Testis (tissue), 3 donors: ENCODE measurements around the gene AMPD3. TPM values are rescaled to one million over a fixed set of nuclear protein-coding genes. Genes with fewer than 3 reads are reported as not detected.

Experiments used
- DNase-seq: peaks from one replicate; pipeline ENCODE4 v3.0.0-alpha.2; 2019
- H3K27ac ChIP-seq, 2 donors: fragments of 200-600 bp; sonication (generic); one replicate each; pipeline ENCODE4 v1.5.1; 2019
- H3K27me3 ChIP-seq: fragments of 200-600 bp; sonication (generic); one replicate; pipeline ENCODE4 v1.5.1; 2019
- H3K36me3 ChIP-seq: fragments of 200-600 bp; sonication (generic); one replicate; pipeline ENCODE4 v1.5.1; 2017; ENCODE audit warnings: low read depth; ENCODE audit errors: missing control alignments
- H3K4me1 ChIP-seq: fragments of 200-600 bp; sonication (generic); one replicate; pipeline ENCODE4 v1.5.1; 2019
- H3K4me3 ChIP-seq, 2 donors: fragments of 200-600 bp; sonication (generic); one replicate each; pipeline ENCODE4 v1.5.1; 2017 to 2019
- H3K9me3 ChIP-seq: fragments of 200-600 bp; sonication (generic); one replicate; pipeline ENCODE4 v1.5.1; 2017
- POLR2A ChIP-seq: fragments of 450-650 bp; IDR thresholded peaks from one replicate; pipeline ENCODE4 v1.6.1; 2017; ENCODE audit warnings: antibody characterized with exemption, mild to moderate bottlenecking, moderate library complexity
- WGBS, 2 donors: methylation state at CpG; one replicate each; pipeline ENCODE4 v1.1.5; 2018; 5-methylcytosine and 5-hydroxymethylcytosine counted together
- intact Hi-C: fragments of 100-400 bp; cut with DNase I; formaldehyde crosslinking; loops from one replicate; pipeline ENCODE4 v1.15.1; 2023; ENCODE audit warnings: low total_unique reads
- polyA plus RNA-seq: library from polyadenylated mRNA; stranded (reverse); fragments of 350-450 nt; fragmentation: Illumina TruSeq; extraction: RNeasy Lipid Tissue Mini Kit (QIAGEN cat#74804); gene quantifications from one replicate; pipeline ENCODE4 v1.2.3, GENCODE V29; 2014; ENCODE audit warnings: low read depth, low replicate concordance; ENCODE audit not compliant: insufficient read depth
- total RNA-seq, 2 donors: library from RNA; depleted of rRNA; stranded (reverse); fragments of >200 nt; gene quantifications; one replicate each; pipeline ENCODE4 v1.2.3, GENCODE V29; 2016
- TF ChIP-seq, protein P1 (sequence below), 3 experiments: fragments of 450-650 bp in 2 of 3; fragments of 200-600 bp in 1 of 3; sonication (generic) in 1 of 3; IDR thresholded peaks; one replicate each; pipeline ENCODE4 v1.5.1; 2016 to 2019; ENCODE audit warnings: antibody characterized with exemption in 3 of 3, mild to moderate bottlenecking in 2 of 3, moderate library complexity in 1 of 3

AMPD3 gene
- total and polyA plus RNA-seq, 3 donors from 2014 or later, result 5.5 to 13.4 (median 10.9) TPM

DNA sequence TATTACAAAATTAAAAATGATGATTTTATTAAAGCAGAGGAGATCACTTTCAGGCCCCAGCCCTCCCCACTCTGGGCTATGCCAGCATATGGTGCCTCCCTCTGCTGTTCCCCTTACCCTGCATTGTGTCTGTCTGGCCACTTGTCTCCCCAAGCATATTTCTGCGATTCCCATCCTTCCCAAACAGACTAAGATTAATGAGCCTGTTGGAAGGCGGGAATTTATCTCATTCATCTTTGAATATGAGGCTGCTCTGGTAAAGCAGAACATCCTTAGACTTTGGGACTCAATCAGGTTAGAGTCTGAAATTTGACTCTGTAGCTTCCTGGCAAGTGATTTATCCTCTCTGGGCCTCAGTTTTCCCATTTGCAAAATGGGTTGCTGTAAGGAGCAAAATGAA lies 25.7 kb downstream of the AMPD3 start:
- intact Hi-C loops, result no loop called here
- Histone ChIP-seq H3K4me3 (no peak overlapping the region), H3K36me3 (no peaks in the 10 kb centered on the region), H3K27me3 (no peaks in the 10 kb centered on the region), H3K4me1 (no peaks in the 10 kb centered on the region), H3K27ac (no peak overlapping the region), H3K9me3 (no peaks in the 10 kb centered on the region)
- WGBS, 2 donors, result 81 to 90% methylated on average over 2 of the region's 2 CpGs
- no peak for TF ChIP-seq POLR2A
- TF ChIP-seq, protein P1, sequence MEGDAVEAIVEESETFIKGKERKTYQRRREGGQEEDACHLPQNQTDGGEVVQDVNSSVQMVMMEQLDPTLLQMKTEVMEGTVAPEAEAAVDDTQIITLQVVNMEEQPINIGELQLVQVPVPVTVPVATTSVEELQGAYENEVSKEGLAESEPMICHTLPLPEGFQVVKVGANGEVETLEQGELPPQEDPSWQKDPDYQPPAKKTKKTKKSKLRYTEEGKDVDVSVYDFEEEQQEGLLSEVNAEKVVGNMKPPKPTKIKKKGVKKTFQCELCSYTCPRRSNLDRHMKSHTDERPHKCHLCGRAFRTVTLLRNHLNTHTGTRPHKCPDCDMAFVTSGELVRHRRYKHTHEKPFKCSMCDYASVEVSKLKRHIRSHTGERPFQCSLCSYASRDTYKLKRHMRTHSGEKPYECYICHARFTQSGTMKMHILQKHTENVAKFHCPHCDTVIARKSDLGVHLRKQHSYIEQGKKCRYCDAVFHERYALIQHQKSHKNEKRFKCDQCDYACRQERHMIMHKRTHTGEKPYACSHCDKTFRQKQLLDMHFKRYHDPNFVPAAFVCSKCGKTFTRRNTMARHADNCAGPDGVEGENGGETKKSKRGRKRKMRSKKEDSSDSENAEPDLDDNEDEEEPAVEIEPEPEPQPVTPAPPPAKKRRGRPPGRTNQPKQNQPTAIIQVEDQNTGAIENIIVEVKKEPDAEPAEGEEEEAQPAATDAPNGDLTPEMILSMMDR (IDR thresholded peaks at IDR 0.05), result no peak
- DNase-seq, result no peak

DNA sequence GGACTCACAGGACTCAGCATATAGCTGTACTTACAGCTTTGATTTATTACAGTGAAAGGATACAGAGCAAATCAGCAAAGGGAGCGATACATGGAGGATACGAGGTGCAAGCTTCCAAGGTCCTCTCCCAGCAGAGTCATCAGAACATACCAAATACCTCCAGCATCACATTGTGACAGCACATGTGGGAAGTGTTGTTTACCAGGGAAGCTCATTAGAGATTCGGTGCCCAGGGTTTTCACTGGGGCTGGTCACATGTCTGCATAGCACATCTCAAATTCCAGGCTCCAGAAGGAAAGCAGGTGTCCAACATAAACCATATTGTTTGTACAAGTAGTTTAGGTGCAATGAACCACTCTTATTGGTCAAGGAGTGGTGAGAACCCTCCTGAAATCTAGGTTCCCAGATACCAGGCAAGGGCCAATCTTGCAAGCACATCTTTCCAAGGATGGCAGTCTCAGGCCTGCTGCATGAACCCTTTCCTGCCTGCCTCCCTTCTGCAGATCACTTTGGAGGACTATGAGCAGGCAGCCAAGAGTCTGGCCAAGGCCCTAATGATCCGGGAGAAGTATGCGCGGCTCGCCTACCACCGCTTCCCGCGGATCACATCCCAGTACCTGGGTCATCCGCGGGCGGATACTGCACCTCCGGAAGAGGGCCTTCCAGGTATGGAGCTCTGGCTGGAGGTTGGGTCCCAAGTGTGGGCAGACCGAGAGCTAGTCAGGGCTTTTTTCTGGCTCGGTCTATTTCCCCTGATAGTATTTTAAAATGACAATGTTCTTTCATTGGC lies 26.7 kb downstream of the AMPD3 start:
- H3K36me3 ChIP-seq, result no peaks in the 10 kb centered on the region
- no peaks in the 10 kb centered on the region for H3K27me3 ChIP-seq
- no peaks in the 10 kb centered on the region for H3K4me1 ChIP-seq
- WGBS, 2 donors, result 95% methylated on average over 15 to 16 of the region's 16 CpGs
- H3K4me3 ChIP-seq, result no peak overlapping the region
- H3K9me3 ChIP-seq, result no peaks in the 10 kb centered on the region
- intact Hi-C loops, result no loop called here
- no peak overlapping the region for H3K27ac ChIP-seq
- no peak for TF ChIP-seq POLR2A
- TF ChIP-seq, protein P1 (IDR thresholded peaks at IDR 0.05), result no peak
- no peak for DNase-seq

DNA sequence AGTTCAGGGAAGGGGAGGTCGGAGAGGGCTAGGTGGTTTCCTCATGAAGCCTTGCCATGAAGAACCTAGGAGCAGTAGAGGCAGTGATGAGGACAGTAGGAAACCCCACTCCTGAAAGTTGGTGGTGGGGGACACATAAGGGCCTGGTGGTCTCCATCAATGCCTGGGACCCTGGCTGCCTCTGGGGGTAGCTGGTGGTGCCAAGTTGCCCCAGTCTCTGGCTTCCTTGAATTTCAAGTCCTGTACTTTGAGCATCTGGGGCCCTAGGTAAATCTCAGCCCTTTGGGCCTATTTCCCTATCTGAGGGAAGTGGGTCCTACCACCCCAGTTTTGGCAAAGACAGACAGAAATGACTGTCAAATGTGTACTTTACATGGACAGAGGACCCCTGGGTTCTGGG lies 28.1 kb downstream of the AMPD3 start:
- no peaks in the 10 kb centered on the region for H3K27me3 ChIP-seq
- intact Hi-C loops, result no loop called here
- TF ChIP-seq, protein P1 (IDR thresholded peaks at IDR 0.05), result no peak
- no peak for TF ChIP-seq POLR2A

DNA sequence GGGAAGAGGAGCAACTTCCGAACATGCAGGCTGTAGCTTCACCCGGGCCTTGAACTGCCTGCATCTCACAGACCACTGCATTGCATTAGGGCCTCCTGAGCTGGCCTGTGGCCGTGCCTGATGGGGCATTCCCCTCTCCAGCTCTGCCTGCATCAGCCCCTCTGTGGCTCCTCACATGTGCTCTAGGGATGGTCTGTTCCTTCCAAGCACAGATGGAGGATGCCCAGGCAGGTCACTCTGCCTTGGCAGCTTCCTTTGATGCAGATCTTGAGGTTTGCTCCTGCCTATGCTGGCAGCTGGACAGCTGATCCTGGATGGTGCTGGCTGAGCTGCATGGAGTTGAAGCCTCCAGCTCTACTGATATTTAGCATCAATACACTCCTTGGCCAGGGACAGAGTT lies 28.5 kb downstream of the AMPD3 start:
- Histone ChIP-seq H3K27ac (no peak overlapping the region), H3K27me3 (no peaks in the 10 kb centered on the region), H3K36me3 (no peaks in the 10 kb centered on the region), H3K4me3 (no peak overlapping the region), H3K4me1 (no peaks in the 10 kb centered on the region), H3K9me3 (no peaks in the 10 kb centered on the region)
- WGBS, 2 donors, result 39 to 73% methylated on average over 2 to 3 of the region's 3 CpGs
- no peak for TF ChIP-seq POLR2A
- TF ChIP-seq, protein P1 (IDR thresholded peaks at IDR 0.05), result no peak
- intact Hi-C loops, result no loop called here
- DNase-seq, result no peak

More for the DNA sequence above, 28.1 kb downstream of the AMPD3 start:
- no peaks in the 10 kb centered on the region for H3K36me3 ChIP-seq
- no peak overlapping the region for H3K27ac ChIP-seq
- 93 to 100% methylated on average over 1 of the region's 1 CpG for WGBS, 2 donors
- no peak overlapping the region for H3K4me3 ChIP-seq
- H3K9me3 ChIP-seq, result no peaks in the 10 kb centered on the region
- no peak for DNase-seq
- no peaks in the 10 kb centered on the region for H3K4me1 ChIP-seq
